DND-41 (cell line): Measurements from ENCODE around the gene MRPS18A.

Source experiments
- ATAC-seq: fragments of 200-7000 bp; cut with Tn5 transposase; 3 replicates; pipeline ENCODE4 v1.9.1; 2021; ENCODE audit warnings: low read depth; ENCODE audit not compliant: insufficient read depth
- DNase-seq: peaks from one replicate; pipeline ENCODE4 v3.0.0-alpha.2; 2020
- H2AFZ ChIP-seq: 2 replicates; pipeline ENCODE4 v1.6.0; 2012; ENCODE audit warnings: low read depth, low read length
- H3K27ac ChIP-seq: 2 replicates; pipeline ENCODE4 v1.5.1; 2012; ENCODE audit warnings: low read length, inconsistent platforms
- H3K27me3 ChIP-seq: fragments of 200-600 bp; sonication (generic); 2 replicates; pipeline ENCODE4 v1.6.0; 2012; ENCODE audit warnings: low read length, mild to moderate bottlenecking, inconsistent platforms; ENCODE audit not compliant: insufficient read depth, poor library complexity
- H3K36me3 ChIP-seq: 2 replicates; pipeline ENCODE4 v1.5.1; 2012; ENCODE audit warnings: low read length, inconsistent platforms; ENCODE audit not compliant: insufficient read depth
- H3K4me1 ChIP-seq: 2 replicates; pipeline ENCODE4 v1.5.1; 2012; ENCODE audit warnings: mild to moderate bottlenecking, low read length; ENCODE audit not compliant: insufficient read depth
- H3K4me2 ChIP-seq: 2 replicates; pipeline ENCODE4 v1.6.0; 2012; ENCODE audit warnings: mild to moderate bottlenecking, moderate library complexity, low read length, inconsistent platforms; ENCODE audit not compliant: insufficient read depth
- H3K4me3 ChIP-seq, 2 experiments: fragments of 200-600 bp in 1 of 2; shearing (Covaris generic) in 1 of 2; 2 replicates each; pipeline ENCODE4 v1.5.1; 2012 to 2016; ENCODE audit warnings: inconsistent platforms in 2 of 2, low read length in 2 of 2, mild to moderate bottlenecking in 2 of 2, low read depth in 1 of 2, moderate library complexity in 1 of 2
- H3K79me2 ChIP-seq: 2 replicates; pipeline ENCODE4 v1.6.0; 2012; ENCODE audit warnings: low read length, inconsistent platforms; ENCODE audit not compliant: insufficient read depth
- H3K9ac ChIP-seq: 2 replicates; pipeline ENCODE4 v1.6.0; 2012; ENCODE audit warnings: low read depth, mild to moderate bottlenecking, inconsistent platforms, low read length, moderate library complexity
- H3K9me3 ChIP-seq: 2 replicates; pipeline ENCODE4 v1.5.1; 2012; ENCODE audit warnings: low read length, moderate library complexity, mild to moderate bottlenecking, inconsistent platforms; ENCODE audit not compliant: insufficient read depth, severe bottlenecking
- H4K20me1 ChIP-seq: 2 replicates; pipeline ENCODE4 v1.6.0; 2012; ENCODE audit warnings: low read length; ENCODE audit not compliant: insufficient read depth
- EZH2 ChIP-seq: IDR thresholded peaks from 3 replicates; pipeline ENCODE4 v1.6.1; 2012; ENCODE audit warnings: borderline replicate concordance, low read depth, mild to moderate bottlenecking, moderate library complexity, low read length, inconsistent platforms; ENCODE audit not compliant: severe bottlenecking
- TF ChIP-seq, protein P1 (sequence below): IDR thresholded peaks from 2 replicates; pipeline ENCODE4 v1.5.1; 2012; ENCODE audit warnings: borderline replicate concordance, low read length, moderate library complexity, mild to moderate bottlenecking; ENCODE audit not compliant: poor library complexity, severe bottlenecking; ENCODE audit errors: extremely low read depth

MRPS18A gene

DNA sequence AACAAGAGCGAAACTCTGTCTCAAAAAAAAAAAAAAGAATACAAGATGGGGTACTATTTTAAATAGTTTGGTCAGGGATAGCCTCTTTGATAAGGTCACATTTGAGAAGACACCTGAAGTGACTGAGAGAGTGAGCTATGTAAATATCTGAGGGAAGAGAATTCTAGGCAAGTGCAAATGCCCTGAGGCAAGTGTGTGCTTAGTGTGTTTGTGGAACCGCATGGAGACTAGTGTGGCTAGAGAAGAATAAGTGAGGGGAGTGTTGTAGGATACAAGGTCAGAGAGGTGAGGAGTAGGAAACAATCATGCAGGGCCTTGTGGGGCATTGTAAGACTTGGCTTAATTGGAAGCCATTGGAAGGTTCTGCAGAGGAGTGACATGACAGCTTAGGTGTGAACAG, 39.3 kb downstream of the MRPS18A start:
- no peak overlapping the region for H3K27ac ChIP-seq
- H3K36me3 ChIP-seq: no peaks in the 10 kb centered on the region
- H3K9me3 ChIP-seq: no peaks in the 10 kb centered on the region
- no peak for ATAC-seq
- no peaks in the 10 kb centered on the region for H3K79me2 ChIP-seq
- H3K4me1 ChIP-seq: no peaks in the 10 kb centered on the region
- no peak overlapping the region for H3K9ac ChIP-seq
- H2AFZ ChIP-seq: no peak overlapping the region
- TF ChIP-seq EZH2: no peak
- TF ChIP-seq, protein P1, sequence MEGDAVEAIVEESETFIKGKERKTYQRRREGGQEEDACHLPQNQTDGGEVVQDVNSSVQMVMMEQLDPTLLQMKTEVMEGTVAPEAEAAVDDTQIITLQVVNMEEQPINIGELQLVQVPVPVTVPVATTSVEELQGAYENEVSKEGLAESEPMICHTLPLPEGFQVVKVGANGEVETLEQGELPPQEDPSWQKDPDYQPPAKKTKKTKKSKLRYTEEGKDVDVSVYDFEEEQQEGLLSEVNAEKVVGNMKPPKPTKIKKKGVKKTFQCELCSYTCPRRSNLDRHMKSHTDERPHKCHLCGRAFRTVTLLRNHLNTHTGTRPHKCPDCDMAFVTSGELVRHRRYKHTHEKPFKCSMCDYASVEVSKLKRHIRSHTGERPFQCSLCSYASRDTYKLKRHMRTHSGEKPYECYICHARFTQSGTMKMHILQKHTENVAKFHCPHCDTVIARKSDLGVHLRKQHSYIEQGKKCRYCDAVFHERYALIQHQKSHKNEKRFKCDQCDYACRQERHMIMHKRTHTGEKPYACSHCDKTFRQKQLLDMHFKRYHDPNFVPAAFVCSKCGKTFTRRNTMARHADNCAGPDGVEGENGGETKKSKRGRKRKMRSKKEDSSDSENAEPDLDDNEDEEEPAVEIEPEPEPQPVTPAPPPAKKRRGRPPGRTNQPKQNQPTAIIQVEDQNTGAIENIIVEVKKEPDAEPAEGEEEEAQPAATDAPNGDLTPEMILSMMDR: no peak
- no peaks in the 10 kb centered on the region for H3K27me3 ChIP-seq
- H3K4me2 ChIP-seq: no peak overlapping the region
- DNase-seq: no peak
- no peaks in the 10 kb centered on the region for H4K20me1 ChIP-seq
- no peak overlapping the region for H3K4me3 ChIP-seq

GRCh38 chr6:43647613-43648012, 40.0 kb downstream of the MRPS18A start:
- Histone ChIP-seq H3K4me3 (no peak overlapping the region), H3K79me2 (no peaks in the 10 kb centered on the region), H4K20me1 (peaks cover 2% of the 10 kb centered on the region; the same call in 1 of the 2 replicates), H3K4me1 (no peaks in the 10 kb centered on the region), H3K27ac (no peak overlapping the region), H3K9me3 (no peaks in the 10 kb centered on the region), H3K27me3 (no peaks in the 10 kb centered on the region), H3K4me2 (no peak overlapping the region), H3K9ac (no peak overlapping the region), H3K36me3 (no peaks in the 10 kb centered on the region), H2AFZ (no peak overlapping the region)
- ATAC-seq: no peak
- TF ChIP-seq, protein P1: no peak
- TF ChIP-seq EZH2: no peak
- no peak for DNase-seq

GRCh38 chr6:43645613-43645964, 42.0 kb downstream of the MRPS18A start:
- DNase-seq (no peak), ATAC-seq (no peak)
- Histone ChIP-seq H3K4me3 (no peak overlapping the region), H2AFZ (no peak overlapping the region), H4K20me1 (peaks cover 15% of the 10 kb centered on the region; the same call in 1 of the 2 replicates), H3K4me1 (no peaks in the 10 kb centered on the region), H3K27me3 (no peaks in the 10 kb centered on the region), H3K9ac (no peak overlapping the region), H3K9me3 (no peaks in the 10 kb centered on the region), H3K36me3 (peaks cover 13% of the 10 kb centered on the region), H3K79me2 (no peaks in the 10 kb centered on the region; the same call in 1 of the 2 replicates), H3K4me2 (no peak overlapping the region), H3K27ac (no peak overlapping the region)
- TF ChIP-seq, protein P1: no peak
- no peak for TF ChIP-seq EZH2
